Measurements from ENCODE around the gene CMC2.

The CMC2 gene

DNA sequence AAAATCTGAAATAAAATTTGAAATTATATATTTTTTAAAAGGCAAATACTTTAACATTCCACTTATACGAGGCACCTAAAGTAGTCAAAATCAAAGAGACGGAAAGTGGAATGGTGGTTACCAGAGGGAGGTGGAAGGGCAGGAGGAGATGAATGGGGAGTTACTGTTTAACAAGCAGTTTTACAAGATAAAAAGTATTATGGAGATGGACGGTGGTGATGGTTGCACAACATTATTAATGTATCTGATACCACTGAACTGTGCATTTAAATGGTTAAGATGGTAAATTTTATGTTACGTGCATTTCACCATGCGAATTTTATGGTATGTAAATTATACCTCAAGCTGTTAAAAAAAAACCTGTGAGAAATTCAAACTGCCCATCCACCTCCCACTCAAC lies 5.4 kb downstream of the CMC2 start:
- no peak for DNase-seq (ENCODE audit: low spot score)

DNA sequence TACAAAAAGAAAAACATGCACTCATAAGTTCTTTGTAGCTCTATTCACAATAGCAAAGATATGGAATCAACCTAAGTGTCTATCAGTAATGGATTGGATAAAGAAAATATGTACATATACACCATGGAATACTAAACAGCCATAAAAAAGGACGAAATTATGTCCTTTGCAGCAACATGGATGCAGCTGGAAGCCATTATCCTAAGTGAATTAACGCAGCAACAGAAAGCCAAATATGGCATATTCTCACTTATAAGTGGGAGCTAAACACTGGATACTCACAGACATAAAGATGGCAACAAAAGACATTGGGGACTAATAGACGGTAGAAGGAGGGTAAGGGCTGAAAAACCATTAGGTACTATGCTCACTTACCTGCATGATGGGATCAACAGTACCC lies 5.8 kb downstream of the CMC2 start:
- no peak for DNase-seq (ENCODE audit: low spot score)

DNA sequence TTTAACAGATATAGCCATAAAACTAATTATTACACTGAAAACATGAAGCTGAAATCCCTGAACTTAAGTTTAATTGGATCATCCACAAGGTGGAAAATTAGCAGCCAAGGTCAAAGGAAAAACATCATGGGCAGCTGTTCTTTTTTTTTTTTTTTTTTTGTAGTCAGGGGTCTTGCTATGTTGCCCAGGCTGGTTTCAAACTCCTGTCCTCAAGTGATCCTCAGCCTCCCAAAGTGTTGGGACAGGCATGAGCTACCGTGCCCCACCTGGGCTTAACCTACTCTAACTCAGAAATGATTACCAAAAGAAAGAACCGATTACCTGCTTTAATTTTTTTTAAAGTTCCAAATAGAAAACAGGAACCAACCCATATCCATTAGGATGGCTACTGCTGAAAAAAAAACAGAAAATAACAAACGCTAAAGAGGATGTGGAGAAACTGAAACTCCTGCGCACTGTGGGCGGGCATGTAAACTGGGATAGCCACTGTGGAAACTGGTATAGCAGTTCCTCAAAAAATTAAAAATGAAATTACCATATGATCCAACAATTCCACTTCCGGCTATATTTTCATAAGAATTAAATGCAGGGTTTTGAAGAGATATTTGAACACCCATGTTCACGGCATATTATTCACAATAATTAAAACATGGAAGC lies 8.6 kb downstream of the CMC2 start:
- no peak for DNase-seq (ENCODE audit: low spot score)

DNA sequence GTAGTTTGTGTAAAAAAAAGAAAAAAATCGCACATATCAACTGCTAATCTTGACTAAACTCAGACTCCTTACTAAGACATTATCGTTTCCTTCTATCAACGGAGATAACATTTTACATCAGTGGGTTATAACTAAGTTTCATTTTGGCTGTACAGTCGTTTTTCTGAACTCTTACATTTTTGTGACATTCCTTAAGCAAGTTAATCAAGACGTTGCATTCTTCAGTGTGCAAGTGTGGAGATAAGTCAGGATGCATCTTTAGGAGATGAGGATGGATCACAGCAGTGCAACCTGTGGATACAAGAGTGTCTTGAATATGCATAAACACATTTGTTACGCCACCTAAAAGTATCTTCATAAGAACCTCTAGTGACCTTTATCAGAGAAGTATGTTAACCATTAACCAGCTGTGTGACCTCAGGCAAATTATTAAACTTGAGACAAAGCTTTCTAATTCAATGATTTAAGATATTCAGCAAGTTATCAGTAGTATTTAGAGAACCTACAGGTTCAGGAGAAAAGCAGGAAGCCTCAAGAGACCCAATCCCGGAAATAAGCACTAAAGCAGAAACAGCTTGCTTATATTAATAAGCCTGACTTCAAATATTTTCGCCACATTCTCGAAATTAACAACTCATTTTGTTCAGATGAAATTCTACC lies 9.4 kb downstream of the CMC2 start:
- peak; percentile 23 for DNase-seq (ENCODE audit: low spot score)

DNA sequence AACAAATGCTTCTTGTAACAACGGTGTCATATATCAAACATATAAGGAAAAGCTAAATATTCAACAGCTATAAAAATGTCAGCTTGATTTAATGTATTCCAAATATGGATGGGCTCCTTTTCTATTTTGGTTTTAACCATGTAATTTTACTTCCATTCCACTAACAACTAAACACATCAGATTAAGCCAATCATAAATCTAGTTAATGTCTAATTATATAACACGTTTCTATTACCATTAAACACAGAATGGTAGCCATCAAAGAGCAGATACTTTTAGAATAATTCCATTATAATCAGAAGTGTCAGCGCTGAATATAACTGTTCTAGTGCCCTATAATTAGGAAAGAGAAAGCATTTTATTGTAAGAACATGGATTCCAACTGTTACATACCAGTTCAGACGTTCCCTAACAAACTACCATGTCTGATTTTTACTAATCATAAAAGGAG lies 10.0 kb downstream of the CMC2 start:
- DNase-seq (ENCODE audit: low spot score) = no peak

DNA sequence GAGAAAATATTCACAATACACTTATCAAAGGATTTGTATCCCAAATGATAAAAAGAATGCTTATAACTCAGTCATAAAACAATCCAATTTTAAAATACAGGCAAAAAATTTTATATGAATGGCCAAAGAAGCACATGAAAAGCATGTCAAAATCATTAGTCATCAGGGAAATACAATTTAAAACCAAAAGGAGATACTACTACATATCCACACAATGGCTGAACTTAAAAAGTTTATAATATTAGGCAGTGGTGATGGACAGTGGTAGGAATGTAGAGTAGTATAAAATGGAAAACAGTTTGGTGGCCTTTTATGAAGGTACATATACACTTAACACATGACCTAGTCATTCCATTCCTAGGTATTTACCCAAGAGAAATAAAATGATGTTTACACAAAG lies 12.2 kb downstream of the CMC2 start:
- DNase-seq (ENCODE audit: low spot score) = no peak

DNA sequence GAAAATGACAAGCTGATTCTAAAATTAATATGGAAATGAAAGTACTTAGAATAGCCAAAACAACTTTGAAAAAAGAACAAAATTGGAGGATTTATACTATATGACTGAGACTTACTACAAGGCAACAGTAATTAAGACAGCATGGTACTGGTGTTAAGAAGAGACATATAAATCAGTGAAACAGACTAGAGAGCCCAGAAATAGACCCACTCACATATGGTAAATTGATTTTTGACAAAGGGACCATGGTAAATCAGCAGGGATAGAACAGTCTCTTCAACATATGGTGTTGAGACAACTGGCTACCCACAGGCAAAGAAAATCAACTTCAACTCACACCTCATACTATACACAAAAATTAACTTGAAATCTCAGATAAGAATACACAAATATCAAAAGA lies 12.9 kb downstream of the CMC2 start:
- DNase-seq (ENCODE audit: low spot score) = no peak

DNA sequence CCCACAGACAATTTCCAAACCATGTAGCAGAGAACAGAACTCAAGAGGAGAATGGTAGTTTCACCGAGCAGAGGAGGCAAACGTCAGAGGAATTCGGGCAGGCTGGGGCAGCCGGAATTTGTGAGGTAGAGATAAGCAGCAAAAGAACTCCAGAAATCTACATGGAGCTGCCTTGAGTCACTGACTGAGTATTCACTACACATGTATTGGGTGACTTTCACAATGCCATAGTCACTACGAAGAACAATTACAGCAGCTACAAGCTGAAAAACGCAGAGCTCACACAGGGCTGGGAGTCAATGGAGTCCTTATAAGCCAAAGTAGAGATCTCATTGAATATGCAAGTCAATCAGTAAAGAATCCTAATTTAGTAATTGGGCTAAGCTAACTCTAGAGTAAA lies 13.4 kb downstream of the CMC2 start:
- no peak for DNase-seq (ENCODE audit: low spot score)

DNA sequence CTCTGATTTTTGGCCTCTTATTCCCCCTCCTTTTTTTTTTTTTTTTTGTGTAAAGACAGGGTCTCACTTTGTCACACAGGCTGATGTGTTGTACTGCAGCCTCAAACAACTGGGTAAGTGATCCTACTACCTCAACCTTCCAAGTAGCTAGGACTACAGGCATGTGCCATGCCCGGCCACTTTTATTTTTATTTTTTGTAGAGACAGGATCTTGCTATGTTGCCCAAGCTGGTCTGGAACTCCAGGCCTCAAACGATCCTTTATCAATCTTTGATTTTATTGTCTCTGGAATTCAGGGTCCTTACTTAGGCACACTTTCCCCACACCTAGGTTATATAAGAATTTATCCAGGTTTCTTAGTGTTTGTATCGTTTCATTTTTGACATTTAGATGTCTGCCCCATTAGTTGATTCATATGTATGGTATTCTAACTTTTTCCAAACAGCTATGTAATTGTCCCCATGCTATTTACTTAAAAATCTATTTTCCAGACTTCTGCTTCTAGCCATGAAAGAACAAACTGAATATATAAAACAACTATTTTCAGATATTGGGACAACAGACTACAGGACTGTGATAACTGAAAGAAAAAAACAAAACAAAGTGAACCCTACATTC lies 13.9 kb downstream of the CMC2 start:
- no peak for DNase-seq (ENCODE audit: low spot score)

DNA sequence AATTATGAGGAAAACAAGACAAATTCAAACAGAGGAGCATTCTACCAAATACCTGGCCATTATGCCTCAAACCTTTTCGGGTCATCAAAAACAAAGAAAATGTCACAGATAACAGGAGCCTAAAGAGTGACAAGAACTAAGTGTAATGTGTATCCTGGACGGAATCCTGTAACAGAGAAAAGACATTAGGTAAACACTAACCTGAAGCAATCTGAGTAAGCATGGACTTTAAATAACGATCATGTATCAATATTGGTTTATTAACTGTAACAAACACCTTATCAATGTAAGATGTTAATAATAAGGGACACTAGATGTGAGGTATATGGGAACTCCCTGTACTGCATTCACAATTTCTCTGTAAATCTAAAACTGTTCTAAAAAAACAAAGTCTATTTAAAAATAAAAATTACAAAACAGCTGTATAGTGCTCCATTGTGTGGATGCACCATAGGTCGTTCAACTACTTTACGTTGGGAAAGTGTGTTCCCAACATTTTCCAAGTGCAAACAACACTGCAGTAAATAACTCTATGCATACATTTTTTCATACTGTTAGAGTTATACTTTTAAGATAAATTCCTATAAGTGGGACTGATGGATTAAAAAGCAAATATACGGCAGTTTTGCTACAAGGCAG lies 14.8 kb downstream of the CMC2 start:
- DNase-seq (ENCODE audit: low spot score) = no peak

DNA sequence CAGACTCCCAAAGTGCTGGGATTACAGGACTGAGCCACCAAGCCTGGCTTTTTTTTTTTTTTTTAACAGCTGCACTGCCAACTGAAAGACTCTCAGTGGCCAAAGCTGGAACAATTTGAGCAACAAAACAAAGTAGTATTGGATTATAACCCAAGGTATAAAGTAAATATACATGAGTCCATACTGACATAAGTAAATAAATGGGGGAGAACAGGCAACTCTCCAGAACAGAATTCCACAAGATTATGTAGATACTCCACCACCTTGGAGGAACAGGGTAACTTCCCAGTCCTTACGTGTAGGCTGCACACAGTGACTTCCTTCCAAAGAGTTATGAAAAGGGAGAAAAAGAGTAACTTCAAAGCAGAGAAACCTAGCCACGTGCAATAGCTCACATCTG lies 15.7 kb downstream of the CMC2 start:
- DNase-seq (ENCODE audit: low spot score) = no peak

DNA sequence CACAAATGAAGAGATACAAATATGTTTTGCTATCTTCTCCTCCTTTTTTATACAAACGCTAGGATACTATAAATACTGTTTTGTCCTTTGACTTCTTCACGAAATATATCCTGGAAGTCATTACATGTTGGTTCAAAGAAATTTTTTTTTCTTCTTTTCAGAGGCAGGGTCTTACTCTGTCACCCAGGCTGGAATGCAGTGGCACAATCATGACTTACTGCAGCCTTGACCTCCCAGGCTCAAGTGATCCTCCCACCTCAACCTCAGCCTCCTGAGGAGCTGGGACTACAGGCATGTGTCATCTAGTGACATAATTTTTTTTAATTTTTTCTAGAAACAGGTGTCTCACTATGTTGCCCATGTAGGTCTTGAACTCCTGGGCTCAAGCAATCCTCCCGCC lies 16.1 kb downstream of the CMC2 start:
- DNase-seq (ENCODE audit: low spot score) = no peak

DNA sequence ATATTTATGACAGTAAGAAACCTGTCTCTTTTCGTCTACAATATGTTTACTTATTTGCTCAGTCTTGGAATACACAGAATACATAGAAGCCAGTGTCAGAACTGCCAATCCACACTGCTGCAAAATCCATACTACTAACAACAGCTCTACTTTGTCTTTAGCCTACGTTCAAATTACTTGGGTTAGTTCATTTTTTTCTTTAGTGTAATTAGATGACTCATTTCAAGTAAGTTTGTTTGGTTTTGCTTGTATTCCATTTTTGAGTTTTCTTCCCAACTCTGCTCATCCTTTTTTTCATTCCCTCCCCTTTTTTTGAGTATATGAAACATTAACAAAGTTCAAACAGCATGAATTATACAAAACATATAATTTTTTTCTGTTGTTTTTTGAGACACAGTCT lies 16.9 kb downstream of the CMC2 start:
- DNase-seq (ENCODE audit: low spot score) = no peak

DNA sequence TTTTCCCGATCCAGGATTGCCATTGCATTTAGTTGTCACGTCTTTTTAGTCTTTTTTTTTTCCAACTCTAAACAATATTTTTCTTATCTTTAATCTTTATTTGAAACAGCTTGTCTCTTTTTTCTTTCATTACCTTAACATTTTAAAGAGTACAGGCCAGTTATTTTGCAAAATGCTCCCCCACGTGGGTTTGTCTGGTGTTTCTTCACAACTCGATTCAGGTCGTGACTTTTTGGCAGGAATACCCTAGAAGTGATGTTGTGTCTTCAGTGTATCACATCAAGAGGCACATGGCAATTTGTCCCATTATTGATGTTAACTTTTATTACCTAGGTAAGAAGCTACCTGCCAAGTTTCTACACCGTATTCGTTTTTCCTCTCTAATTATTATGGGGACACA lies 17.9 kb downstream of the CMC2 start:
- DNase-seq (ENCODE audit: low spot score) = no peak

DNA sequence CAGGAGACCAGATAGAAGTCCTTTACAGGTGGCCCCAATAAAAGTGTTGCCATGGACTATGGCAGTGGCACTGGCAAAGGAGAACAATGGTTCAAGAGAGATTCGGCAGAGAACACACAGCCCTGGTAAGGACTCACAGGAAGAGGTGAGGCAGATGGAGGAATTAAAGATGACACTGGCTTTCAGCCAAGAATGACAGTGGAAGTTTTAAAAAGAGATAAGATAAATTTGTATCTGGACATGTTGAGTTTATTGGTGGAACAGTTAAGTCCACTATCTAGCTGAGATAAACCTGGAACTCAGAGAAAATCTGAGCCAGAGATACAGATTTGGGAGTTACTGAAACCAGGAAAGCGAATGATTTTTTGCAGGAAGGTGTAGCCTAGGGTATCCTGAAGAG lies 20.1 kb downstream of the CMC2 start:
- no peak for DNase-seq (ENCODE audit: low spot score)

DNA sequence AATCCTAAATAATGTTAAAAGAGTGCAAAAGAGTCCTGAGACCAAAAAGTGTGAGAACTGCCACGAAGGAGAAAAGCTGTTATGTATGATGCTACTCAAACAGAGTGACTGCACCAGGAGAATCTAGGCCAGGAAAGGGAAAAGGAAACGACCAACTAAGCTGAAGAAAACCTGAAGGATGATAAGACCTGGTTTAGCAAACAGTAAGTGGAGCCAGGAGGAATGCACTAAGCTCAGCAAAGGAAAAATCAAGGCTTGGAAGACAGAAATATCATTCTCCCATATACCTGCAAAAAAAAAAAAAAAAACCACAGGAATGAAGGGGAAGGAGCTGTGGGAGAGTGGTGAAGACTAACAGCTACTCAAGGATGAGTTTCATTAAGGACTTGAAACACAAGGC lies 21.1 kb downstream of the CMC2 start:
- no peak for DNase-seq (ENCODE audit: low spot score)

DNA sequence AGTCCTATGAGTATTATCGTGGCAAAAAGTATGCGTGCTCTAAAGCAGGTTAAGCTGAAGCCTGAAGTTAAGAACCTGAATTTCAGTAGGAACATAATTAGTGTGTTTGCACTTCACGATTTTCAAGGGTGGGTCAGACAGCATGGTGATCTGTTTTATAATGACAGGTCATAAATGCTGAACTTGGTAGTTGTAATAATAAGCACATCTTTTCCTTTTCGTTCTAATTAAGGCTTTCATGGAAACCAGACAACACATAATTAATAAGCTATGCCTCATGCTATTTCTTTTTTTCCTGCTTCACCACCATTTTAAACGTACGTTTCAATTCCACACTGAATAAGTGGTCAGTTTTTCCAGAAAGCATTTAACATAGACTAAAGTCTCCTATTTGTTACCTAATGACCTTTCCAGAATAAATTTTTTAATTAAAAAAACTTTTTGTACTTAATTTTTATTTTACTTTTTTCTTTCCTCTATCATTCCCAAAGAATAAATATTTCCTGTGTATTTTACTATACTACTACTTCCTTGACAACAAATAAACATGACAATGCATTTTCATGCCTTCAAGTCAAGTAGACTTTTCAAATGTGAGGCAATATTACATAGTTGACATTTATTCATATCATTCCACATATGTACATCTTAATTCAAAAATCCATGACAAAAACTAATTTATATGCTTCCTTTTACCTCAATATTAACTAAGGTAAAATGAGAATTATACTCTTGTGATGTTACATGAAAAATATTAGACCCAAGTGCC lies 22.4 kb downstream of the CMC2 start:
- DNase-seq (ENCODE audit: low spot score) = no peak

DNA sequence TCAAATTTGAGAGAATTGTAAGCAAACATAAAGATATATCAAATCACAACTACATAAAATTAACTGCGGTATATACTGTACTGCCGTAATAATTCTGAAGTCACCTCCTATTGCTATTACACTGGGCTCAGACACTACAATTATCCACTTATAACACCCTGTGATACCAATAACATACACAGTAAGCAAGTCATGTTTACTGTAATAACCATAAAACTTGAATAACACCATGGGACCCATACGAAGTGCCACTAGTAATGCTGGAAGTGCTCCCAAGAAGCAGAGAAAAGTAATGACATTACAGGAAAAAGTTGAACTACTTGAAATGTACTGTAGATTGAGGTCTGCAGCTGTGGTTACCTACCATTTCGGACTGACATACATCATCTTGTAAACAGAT lies 24.0 kb downstream of the CMC2 start:
- DNase-seq (ENCODE audit: low spot score) = no peak

DNA sequence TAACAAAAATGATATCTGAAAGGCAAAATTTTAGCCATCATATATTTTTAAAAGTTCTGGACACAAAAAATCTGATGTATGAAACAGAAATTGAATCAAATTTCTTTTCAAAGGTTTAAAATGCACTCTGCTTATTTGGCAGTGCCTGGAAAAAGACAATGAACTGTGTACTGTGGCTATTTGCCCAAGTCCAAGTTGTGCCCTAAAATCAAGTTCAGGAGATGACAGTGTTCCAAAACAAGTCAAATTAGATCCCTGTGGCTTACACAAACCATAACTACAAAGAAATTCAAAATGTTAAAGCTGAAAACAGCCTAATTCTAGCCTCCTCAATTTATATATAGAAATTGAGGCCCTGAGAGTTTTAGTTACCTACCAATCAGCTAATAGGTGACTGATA lies 25.6 kb downstream of the CMC2 start:
- no peak for DNase-seq (ENCODE audit: low spot score)

DNA sequence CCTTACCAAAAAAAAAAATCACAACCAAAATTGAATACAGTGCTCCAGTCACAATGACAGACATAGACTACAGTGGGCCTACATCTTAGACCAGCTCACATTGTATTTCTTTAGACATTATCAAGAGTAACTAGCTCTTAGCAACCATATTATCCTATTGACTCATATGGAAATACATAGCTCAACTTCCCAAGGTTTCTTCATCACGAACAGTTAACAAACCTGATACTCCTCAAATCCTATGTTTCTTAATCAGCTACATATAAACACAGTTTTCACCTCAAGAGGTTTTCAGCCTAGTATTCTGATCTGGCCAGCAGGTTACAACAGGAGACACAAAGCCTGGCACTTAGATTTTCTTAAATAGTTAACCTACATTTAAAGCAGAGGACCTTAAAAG lies 29.7 kb downstream of the CMC2 start:
- DNase-seq (ENCODE audit: low spot score) = no peak

DNA sequence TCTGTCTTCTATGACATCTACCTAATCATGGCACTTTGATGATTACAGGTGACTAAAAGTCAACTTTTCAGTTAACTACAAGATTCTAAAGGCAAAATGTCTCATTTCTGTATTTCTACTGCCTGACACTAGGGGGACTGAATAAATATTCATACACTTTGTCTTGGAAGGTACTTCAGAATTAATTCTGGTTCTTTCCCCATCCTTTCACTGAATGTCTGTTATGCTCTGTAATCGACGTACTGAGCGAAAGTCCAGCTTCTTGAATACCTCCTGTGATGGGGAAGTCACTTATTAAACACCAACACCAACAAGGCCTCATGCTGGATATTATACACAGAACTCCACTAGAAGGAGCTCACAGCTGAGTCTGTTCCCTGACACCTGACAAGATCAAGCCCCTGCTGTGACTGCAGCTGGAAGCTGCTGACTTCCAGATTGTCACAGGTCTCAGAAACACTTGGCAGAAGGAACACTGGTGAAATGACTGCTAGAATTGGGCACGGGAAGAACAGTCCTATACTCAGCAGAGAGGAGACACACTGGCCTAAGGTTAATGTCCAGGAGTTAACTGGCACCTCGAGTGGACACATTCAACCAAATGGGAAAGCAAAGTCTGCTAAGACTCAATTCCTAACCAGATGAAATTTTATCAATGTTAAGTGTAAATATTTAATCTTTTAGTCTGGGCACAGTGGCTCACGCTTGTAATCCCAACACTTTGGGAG lies 31.9 kb downstream of the CMC2 start:
- DNase-seq (ENCODE audit: low spot score) = no peak

DNA sequence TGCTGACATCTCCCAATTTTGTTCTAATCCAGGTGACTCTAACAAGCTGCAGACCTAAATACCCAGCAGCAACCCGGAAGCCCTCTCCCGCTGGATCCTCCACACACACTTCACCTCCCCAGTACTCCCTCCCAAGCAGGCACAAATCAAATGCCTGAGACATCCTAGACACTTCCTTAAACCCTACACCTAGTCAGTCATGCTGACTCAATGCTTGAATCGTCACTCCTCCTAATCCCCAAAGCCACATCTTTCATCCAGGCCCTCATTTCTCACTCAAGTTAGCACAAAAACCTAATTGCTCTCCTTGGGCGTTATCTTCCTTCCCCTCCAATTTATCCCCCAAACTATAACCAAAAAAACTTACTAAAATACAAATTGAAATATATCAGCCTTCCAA lies 32.7 kb downstream of the CMC2 start:
- no peak for DNase-seq (ENCODE audit: low spot score)

Measured in HuH-7 (cell line).